Stimulated activated CD8-positive, alpha-beta memory T cell treated with anti-CD3 and anti-CD28 coated beads, Interleukin-12 subunit alpha, Interleukin-12 subunit beta, amount 100 ng/mL, for 24 hours (primary cell): ENCODE data around the gene SERPINE1.
"Not testable (repeated sequence)": the region's sequence is repeated elsewhere in the genome, so short reads cannot be mapped to it uniquely, and the experiment has no call there.

Experiments
- DNase-seq: peaks from one replicate; pipeline ENCODE4 v3.0.0-alpha.2; 2020; ENCODE audit errors: extremely low read depth

SERPINE1 gene

GRCh38 chr7:101102026-101102425 lies 24.9 kb upstream of the SERPINE1 start:
- no peak for DNase-seq

DNA sequence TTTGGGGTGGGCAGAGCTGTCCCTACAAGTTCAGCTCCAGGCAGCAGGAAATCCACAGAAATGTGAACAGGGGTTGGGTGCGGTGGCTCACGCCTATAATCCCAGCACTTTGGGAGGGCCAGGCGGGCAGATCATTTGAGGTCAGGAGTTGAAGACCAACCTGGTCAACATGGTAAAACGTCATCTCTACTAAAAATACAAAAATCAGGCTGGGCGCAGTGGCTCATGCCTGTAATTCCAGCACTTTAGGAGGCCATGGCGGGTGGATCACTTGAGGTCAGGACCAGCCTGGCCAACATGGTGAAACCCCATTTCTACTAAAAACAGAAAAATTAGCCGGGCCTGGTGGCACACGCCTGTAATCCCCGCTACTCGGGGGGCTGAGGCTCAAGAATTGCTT lies 23.2 kb upstream of the SERPINE1 start:
- DNase-seq = not testable (repeated sequence)

DNA sequence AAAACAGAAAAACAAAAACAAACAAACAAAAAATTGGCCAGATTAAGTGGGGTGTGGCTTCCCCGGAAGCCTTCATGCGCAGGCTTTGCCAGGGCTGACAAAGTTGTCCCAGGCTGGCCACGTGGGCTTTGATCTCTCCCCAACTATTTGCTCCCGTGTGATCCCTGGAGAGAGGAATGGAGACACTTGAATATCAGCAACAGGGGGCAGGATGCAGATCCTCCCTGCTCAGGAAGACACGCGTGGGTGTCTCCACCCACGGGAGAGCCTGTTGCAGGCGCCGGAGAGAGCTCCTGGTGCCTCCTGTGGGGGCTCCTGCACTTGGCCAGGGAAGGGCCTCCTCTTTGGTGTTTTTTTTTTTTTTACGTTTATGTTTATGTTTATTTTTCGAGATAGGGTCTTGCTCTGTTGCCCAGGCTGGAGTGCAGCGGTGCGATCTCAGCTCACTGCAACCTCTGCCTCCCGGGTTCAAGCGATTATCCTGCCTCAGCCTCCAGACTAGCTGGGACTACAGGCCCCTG lies 22.7 kb upstream of the SERPINE1 start:
- DNase-seq = no peak

DNA sequence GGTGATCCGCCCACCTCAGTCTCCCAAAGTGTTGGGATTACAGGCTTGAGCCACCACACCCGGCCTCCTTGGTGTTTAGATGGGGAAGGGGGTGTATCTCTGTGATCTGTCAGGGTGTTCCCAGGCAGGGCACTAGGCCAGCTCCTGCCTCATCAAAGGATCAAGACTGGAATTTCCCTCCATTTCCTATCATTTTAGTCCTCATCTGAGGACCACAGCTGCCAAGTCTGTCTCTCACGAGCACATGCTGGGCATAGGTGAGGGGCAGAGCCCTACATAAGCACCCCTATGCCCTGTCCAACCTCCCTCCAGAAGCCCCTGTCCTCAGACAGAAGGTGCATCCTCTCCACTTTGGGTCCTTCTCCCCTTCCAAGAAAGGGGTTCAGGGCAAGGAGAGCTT lies 22.1 kb upstream of the SERPINE1 start:
- no peak for DNase-seq

DNA sequence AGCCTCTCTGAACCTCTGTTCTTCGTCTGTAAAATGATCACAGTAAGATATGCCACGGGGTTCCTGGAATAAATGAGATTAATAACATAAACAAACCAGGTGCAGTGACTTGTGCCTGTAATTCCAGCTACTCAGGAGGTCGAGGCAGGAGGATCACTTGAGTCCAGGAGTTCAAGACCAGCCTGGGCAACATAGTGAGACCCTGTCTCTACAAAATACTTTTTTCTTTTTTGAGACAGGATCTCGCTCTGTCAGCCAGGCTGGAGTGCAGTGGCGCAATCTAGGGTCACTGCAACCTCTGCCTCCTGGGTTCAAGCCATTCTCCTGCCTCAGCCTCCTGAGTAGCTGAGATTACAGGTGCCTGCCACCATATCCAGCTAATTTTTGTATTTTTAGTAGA lies 21.7 kb upstream of the SERPINE1 start:
- DNase-seq = not testable (repeated sequence)

DNA sequence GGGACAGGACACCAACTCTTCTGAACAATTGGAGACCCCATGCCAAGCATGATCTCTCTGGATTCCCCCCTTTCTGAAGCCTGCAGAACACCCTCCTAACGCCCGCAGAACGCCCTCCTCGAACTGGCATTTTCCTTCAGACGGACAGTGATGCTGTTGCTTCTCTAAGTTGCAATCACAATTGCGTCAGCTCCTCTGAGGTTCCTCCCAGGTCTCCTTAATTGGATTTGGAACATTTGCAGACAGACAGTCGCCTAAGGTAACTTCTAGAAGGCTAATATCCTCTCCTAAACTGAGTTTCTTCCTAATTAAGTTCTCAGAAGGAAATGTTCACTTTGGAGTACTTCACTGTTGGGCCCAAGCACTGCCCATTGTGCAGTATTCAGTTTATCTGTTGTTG lies 20.5 kb upstream of the SERPINE1 start:
- no peak for DNase-seq

- no peak for DNase-seq
Measured at GRCh38 chr7:101108330-101108857, 18.5 kb upstream of the SERPINE1 start.

GRCh38 chr7:101108961-101109360 lies 17.9 kb upstream of the SERPINE1 start:
- DNase-seq = no peak

DNA sequence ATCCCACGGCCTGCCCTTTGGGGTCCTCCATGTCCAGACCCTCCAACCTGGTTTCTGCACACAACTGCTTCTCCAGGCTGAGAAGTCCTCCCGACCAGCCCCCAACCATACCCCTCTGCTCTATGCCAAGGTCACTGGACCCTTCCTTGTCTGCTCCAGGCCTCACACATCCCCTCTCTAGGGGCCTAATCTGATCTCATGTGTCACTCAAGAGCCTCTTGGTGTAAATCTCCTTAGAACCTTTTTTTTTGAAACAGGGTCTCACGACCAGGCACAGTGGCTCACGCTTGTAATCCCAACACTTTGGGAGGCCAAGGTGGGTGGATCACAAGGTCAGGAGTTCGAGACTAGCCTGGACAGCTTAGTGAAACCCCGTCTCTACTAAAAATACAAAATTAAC lies 17.5 kb upstream of the SERPINE1 start:
- DNase-seq = no peak

- DNase-seq = no peak
Measured at GRCh38 chr7:101111261-101111660, 15.6 kb upstream of the SERPINE1 start.

DNA sequence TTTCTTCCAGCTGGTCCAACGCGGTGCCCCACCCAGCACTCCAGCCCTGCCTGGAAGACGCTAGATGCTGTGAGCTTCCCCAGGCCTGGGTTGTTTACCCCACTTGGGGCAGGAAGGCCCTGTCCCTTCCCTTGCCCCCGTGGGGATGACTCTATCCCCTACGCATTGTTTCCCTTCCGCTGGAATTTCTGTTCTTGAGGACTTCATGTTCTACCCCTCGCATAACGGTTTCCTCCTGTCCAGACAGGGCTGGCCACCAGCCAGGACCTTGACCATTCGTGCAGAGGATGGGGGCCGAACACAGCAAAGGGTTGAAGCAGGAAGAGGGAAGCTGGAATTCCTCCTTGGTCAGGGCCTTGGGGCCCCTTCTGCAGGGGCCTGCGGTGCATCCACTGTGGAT lies 14.7 kb upstream of the SERPINE1 start:
- no peak for DNase-seq

DNA sequence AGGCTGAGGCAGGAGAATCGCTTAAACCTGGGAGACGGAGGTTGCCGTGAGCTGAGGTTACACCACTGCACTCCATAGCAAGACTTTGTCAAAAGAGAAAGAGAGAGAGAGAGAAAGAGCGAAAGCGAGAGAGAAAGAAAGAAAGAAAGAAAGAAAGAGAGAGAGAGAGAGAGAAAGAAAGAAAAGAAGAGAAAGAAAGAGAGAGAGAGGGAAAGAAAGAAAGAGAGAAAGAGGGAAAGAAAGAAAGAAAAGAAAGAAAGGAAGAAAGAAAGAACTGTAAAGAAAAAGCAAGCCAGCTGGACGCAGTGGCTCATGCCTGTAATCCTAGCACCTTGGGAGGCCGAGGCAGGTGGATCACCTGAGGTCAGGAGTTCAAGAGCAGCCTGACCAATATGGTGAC lies 13.8 kb upstream of the SERPINE1 start:
- not testable (repeated sequence) for DNase-seq

- no peak for DNase-seq
Measured at GRCh38 chr7:101113836-101114235, 13.1 kb upstream of the SERPINE1 start.

- DNase-seq = no peak
Measured at GRCh38 chr7:101114492-101114891, 12.4 kb upstream of the SERPINE1 start.

DNA sequence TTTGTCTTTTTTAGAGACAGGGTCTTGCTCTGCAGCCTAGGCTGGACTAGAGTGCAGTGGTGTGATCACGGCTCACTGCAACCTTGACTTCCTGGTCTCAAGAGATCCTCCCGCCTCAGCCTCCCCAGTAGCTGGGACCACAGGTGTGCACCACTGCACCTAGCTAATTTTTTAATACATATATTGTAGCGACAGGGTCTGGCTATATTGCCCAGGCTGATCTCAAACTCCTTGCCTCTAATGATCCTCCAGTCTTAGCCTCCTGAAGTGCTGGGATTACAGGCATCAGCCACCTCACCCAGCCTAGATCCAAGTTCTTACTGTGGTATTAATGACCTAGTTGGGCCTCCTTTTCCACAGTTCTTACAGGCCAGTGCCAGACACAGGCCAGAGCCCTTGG lies 11.7 kb upstream of the SERPINE1 start:
- DNase-seq = no peak

DNA sequence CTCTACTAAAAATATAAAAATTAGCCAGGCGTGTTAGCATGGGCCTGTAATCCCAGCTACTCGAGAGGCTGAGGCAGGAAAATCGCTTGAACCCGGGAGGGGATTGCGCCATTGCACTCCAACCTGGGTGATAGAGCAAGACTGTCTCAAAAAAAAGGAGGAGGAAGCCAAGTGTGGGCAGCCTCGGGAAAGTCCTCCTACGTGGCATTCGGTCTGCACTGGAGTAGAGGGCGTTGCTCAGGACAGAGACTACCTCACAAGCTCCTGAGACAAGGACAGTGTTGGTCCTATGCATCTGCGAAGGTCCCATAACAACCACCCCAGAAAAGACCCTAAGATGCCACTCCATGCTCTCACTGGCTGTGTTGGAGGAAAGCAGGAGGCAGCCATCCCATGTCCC lies 10.0 kb upstream of the SERPINE1 start:
- DNase-seq = no peak

DNA sequence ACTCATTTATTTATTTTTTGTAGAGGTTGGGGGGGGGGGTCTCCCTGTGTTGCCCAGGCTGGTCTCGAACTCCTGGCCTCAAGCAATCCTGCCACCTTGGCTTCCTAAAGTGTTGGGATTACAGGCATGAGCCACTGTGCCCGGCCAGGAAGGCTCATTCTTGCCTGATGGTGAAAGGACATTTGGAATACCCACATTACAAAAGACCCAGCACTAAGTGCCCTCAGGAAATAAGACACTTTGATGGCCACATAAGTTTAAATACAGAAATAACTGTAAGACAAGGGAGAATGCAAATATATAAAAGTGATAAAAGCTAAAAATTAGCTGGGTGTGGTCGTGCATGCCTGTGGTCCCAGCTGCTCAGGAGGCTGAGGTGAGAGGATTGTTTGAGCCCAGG lies 8.0 kb upstream of the SERPINE1 start:
- no peak for DNase-seq

DNA sequence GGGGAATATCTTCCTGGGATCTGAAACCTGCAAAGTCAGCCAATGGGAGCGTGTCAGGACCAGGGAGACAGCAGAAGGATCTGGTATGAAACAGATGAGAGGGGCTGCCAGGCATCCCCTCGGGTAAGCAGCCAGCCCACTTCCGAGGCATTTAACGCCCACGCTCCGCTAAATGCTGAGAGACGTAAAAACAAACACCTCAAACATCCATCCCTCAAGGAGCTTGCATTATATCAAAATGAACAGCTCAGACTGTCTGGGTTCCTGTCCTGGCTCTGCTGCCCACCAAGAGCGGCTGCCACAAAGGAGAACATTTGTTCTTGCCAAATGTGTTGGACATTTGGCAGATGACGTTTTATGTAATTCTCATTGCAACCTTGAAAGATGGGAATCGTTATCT lies 7.0 kb upstream of the SERPINE1 start:
- DNase-seq = no peak

DNA sequence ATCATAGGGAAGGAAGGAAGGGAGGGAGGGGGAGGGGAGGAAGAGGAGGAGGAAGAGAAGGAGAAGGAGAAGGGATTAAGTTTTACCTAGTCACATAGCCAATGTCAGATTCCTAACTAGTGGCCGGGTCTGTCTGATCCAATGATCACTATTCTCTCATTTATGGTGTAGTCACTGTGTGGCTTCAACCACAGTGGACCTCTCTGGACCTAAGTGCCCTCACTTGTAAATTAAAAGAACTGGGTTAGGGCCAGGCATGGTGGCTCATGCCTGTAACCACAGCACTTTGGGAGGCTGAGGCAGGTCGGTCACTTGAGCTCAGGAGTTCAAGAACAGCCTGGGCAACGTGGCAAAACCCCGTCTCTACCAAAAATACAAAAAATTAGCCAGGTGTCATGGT lies 6.6 kb upstream of the SERPINE1 start:
- no peak for DNase-seq

- not testable (repeated sequence) for DNase-seq
Measured at GRCh38 chr7:101121631-101121990, 5.3 kb upstream of the SERPINE1 start.

DNA sequence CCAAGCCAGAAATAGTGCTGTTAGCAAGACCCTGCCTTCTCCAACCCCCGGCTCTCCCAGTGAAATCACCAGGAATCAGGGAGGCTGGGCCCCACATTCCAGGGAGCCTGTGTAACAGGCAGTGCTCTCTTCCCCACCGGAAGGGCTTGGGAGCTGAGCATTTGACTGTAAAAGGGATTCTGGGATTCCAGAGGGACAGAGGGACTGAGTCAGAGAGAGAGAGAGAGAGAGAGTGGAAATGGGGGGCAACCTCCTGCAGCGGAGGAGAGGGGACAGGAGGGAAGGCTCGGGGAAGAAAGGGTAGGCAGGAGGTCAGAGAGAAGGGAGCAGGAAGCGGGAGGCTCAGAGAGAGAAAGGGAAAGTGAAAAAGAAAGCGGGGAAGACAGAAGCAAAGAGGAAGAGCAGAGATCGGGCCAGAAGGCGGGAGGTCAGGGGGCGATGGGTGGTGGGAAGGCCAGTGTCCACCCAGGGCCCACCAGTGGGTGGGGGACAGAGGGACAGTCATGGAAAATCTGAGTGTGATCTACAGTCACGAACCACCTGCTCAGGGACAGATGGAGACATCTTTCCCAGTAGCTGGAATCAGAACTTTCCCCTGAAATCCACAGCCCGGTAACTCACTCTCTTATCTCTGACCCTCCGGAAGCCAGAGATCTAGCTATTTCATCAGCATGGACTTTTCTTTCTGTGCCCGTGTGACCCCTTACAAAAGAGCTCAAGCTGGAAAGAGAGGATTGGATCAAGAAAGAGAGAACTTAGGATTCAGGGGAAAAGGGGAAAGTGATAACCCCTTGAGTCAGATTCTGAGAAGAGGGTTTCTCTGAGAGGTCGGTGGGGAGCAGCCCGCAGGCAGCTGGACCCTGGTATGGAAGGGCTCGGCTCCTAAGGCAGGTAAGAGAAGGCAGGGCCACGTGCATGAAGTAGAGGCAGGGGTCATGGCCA lies 4.6 kb upstream of the SERPINE1 start:
- DNase-seq = no peak

- no peak for DNase-seq
Measured at GRCh38 chr7:101122933-101123702, 3.8 kb upstream of the SERPINE1 start.

GRCh38 chr7:101123703-101124068 lies 3.2 kb upstream of the SERPINE1 start:
- DNase-seq = no peak
